ENCODE data around the gene CHRD.
"Not testable (repeated sequence)": the region's sequence is repeated elsewhere in the genome, so short reads cannot be mapped to it uniquely, and the experiment has no call there.

The CHRD gene

DNA sequence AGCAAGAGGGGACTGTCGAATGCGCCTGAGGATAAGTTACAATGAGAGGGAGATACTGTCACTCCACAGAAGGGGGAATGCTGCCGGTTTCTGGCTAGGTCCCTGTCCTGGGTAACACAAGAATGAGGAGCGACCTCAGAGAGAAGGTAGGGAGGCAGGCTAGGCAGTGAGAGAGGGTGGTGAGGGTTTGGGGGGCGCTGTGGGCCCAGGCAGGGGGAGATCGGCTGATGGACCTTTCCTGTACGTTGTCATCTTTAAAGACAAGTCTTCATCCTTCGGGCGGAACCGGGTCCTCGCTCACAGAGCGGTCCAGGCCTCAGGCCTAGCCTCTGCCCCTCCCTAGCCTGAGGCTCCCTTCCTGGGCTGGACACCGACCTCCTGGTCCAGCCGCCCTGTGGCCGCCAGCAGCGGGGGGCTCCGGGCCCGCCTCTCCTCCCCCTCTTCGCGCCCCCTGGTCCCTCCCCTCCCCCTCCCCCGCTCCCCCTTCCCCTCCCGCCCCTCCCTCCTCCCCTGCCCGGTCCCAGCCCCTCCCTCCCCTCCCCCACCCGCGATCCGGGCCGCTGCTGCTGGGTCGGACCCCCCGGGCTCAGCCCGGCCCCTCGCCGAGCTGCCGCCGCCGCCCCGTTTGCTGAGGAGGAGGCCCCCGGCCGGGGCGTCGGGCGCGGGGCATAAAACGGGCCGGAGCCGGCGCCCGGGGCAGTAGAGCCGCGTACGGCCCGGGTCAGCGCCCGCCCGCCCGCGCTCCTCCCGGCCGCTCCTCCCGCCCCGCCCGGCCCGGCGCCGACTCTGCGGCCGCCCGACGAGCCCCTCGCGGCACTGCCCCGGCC, at the start of gene CHRD:
TSS of gene CHRD (plus strand) at position 697 of the 827 bp plus-strand sequence. CDS start 265 bp downstream, outside the sequence.
- no peak for DNase-seq (ENCODE audit: extremely low spot score, insufficient read length, low read depth)
- no peak for FAIRE-seq

DNA sequence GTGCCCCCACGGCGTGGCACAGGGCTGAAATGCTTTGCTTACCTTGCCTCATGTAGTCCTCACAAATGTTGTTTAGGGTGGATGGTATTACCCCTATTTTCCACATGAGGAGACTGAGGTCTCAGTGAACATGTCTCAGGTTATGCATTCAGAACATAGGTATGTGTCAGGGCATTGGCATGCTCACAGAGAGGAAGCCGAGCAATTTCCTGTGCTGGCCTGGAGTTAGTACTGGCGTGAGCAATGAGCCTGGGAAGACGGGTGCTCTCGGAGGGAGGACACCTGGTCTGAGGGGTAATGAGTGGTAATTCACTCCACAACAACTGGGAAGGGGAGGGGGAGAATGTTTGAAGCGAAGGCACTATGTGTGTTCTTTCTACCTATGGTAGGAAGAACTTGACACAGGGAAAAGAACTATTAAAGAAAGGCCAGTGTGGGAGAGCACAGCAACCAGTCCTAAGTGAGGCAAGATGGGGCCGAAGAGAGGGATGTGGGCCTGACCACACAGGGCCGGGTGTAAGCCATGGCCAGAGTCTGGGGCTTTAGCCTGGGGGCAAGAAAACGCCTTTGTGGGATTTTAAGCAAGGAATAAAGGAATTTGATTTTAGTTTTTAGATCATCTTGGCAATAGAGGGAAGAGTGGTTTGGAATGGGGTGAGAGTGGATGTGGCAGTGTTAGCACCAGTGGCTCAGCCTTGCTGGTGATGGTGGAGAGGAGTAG, 47.3 kb upstream of the CHRD start:
- no peak for DNase-seq (ENCODE audit: extremely low spot score, insufficient read length, low read depth)
- FAIRE-seq, result no peak

DNA sequence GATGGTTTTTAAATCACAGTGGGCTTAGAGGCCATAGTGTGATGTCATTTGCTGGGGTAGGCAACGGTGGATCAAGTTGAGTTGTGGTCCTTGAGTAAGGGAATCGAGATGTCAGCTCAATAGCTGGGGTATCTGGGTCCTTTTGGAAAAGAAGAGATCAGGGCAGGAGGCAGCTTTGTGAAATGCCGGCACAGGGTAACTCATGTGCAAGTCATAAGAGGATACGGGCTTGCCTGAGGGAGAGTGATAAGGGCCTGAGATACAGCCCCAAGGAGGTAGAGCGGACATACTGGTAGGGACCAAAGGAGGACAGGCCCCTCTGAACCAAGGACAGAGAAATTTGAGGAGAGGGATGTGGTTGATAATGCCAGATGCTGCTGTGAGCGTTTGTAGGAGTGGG, 46.7 kb upstream of the CHRD start:
- DNase-seq (ENCODE audit: extremely low spot score, insufficient read length, low read depth) (no peak), FAIRE-seq (no peak)

DNA sequence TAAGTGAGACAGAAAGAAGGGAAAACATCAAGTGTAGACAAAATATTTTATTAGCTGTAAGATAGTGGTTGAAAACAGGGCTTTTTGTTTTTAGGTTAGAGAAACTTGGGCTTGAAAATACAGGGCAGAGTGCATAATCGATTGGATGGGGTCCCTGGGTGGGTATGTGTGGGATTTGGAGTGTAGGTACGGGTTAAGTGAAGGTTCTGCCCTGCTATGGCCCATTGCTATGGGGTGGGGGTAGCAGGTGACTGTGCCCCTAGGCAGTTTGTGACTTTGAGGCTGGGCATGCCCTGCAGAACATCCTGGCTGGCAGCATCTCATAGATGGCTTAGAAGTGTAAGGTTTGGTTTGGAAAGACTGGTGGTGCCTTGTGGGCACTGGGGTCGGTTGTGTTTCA, 46.2 kb upstream of the CHRD start:
- no peak for FAIRE-seq

DNA sequence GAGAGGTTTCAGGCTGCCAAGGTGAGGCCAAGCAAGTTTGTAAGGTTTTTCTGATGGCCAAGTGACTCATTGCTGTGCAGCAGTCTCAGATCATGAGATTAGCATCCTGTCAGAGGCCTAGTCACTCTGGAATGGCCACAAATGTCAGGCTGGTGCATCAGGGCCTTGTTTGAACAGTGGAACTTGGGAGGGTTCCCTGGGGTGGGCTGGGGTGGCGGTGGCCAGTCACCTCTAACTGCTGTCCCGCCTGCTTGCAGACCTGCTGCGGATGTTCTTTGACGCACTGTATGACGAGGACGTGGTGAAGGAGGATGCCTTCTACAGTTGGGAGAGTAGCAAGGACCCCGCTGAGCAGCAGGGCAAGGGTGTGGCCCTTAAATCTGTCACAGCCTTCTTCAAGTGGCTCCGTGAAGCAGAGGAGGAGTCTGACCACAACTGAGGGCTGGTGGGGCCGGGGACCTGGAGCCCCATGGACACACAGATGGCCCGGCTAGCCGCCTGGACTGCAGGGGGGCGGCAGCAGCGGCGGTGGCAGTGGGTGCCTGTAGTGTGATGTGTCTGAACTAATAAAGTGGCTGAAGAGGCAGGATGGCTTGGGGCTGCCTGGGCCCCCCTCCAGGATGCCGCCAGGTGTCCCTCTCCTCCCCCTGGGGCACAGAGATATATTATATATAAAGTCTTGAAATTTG, 45.2 kb upstream of the CHRD start:
- DNase-seq (ENCODE audit: extremely low spot score, insufficient read length, low read depth) (no peak), FAIRE-seq (no peak)

More for the DNA sequence above, 46.2 kb upstream of the CHRD start:
- no peak for DNase-seq (ENCODE audit: extremely low spot score, insufficient read length, low read depth)

DNA sequence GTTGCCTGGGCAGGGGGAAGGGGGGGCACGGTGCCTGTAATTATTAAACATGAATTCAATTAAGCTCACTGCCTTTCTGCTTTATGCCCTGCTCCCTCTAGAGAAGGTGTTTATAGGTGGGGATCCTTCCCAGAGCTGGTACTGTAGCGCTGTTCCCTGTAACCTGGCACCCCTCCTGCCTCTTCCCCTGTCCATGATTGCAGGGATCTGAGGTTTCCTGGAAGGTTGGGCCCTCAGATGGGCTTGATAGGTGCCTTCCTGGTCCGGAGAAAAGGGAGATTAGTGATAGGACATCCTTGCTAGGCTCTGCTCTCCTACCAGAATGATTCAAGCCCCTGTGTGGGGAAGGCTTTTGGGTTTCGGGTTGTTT, 44.6 kb upstream of the CHRD start:
- FAIRE-seq, result no peak
- no peak for DNase-seq (ENCODE audit: extremely low spot score, insufficient read length, low read depth)

DNA sequence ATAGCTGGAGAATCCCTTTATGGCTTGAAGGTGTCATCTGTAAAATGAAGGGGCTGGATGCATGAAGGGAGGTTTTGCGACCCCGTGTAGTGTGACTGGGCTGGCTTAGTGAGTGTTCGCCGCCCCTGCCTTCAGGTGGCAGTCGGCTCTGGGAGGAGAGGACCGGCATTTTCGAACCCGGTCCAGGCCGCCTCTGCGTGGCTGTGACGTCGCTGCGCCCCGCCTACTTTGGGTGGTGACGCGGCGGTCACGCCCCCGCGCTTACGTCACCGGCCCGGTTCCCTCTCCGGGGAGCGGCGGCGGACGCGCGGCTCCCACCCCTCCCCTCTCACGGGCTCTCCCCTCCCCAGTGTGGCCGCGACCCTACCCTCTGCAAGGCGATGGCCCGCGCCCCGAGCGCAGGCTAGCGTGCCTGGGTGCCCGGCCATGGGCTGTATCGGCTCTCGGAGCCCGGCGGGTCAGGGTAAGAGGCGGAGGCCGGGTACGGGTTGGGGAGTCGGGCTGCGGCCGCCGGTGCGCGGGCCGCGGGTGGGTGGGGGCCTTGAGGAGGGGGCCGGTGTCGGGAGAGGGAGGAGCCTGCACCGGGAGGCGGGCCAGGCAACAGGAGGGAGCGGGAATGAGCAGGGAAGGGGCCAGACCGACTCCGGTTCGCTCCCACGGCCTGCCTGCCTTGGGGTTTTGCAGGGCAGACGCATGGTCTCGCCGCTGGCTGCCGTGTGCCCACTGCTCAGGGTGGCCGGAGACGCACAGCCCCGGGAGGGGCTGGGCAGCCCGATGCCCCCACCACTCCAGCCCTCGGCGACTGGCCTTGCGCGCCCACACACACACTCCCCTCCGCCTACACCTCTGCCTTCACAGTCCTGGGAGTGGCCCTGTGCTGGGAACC, 44.0 kb upstream of the CHRD start:
- peak; percentile 76 for DNase-seq (ENCODE audit: extremely low spot score, insufficient read length, low read depth)
- FAIRE-seq, result peak; percentile 69

DNA sequence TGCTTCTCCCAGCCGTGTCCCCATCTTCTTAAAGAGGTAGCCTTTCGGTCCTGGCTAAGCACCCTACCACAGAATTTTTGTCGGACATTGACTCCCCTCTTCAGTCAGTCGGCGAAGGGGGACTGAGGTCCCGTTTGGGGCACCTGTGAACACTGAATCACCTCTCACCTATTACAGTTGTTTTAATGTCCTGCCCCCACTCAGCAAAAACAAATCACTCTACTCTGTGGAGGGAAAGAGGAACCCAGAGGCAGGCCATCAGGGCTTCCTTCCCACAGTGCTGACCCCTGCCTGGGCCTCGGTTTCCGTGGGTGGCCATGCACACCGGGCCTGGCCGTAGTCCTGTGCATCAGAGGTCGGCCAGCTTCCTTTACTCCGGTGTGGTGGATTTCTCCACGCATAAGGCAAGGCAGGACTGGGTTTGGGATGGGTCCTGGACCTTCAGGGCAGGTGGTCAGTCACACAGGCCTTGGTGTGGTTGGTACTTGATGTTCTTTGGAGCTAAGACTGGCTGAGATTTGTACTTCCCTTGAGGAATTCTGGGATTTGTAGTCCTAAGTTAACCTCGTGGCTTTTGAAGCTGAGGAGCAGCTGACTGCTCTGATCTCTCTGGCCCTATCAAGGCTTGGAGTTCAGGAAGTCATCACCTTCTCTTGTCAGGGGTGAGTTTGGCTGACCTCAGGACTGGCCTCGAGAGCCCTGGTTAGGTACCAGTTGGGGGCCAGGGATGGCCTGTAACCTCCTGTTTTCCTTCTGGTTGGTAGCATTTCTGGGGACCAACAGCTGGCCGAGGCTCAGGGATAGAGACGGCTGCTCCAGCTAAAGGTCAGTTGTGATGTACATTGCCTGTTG, 43.1 kb upstream of the CHRD start:
- DNase-seq (ENCODE audit: extremely low spot score, insufficient read length, low read depth) (no peak), FAIRE-seq (no peak)

DNA sequence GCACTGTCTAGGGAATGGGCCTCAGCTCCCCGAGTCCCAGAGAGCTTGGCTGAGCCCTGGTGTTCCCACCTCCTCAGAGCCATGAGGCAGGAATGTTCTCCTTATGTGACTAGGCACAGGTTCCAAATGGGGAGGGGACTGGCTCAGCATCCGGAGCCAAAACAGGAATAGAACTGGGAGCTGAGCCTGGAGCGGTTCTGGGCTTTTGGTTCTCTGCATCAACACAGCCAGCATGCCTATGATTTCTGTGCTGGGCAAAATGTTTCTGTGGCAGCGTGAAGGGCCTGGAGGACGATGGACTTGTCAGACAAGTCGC, 42.5 kb upstream of the CHRD start, which contains the start of gene FAM131A:
TSS of gene FAM131A (plus strand) at position 202 of the 316 bp plus-strand sequence. CDS start at position 233, 31 bp downstream.
- DNase-seq (ENCODE audit: extremely low spot score, insufficient read length, low read depth), result no peak
- no peak for FAIRE-seq

DNA sequence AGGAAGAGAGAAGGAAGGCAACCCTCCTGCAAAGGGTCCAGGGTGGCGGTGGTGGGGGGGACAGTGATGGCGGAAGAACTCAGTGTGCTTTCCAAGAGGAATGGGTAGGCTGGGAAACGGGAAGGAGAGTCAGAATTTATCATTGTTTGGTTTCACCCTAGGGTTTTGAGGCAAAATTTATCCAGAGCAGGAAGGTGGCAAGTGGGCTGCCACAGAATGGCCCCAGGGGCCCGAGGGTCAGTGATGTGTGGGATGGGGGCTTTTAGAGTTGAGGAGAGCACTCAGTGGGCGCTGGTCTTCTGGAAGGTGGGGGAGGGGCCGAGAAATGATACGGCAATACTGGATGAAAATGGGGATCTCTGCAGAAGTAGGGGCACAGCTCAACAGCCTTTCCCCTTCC, 41.9 kb upstream of the CHRD start:
- FAIRE-seq, result no peak

DNA sequence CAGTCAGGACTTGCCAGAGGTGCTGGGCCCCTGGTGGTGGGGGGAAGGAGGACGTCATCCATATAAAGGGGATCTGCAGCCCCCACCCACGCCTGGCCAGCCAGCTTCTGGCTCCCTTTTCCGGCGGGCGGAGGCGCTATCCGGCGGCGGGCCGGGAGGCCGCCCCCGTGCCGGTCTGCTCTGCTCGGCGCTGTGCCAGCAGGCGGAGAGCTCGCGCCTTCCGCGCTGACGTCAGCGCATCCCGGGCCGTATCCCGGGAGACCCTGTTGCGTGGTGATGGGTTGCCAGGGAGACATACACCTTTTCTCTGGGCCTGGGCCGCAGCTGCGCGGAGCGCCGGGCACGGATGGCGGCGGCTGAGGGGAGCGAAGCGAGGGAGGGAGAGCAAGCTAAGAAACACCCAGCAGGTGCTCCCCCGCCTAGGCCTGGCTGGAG, 41.3 kb upstream of the CHRD start:
- FAIRE-seq (no peak), DNase-seq (ENCODE audit: extremely low spot score, insufficient read length, low read depth) (no peak)

More for the DNA sequence above, 41.9 kb upstream of the CHRD start:
- no peak for DNase-seq (ENCODE audit: extremely low spot score, insufficient read length, low read depth)

DNA sequence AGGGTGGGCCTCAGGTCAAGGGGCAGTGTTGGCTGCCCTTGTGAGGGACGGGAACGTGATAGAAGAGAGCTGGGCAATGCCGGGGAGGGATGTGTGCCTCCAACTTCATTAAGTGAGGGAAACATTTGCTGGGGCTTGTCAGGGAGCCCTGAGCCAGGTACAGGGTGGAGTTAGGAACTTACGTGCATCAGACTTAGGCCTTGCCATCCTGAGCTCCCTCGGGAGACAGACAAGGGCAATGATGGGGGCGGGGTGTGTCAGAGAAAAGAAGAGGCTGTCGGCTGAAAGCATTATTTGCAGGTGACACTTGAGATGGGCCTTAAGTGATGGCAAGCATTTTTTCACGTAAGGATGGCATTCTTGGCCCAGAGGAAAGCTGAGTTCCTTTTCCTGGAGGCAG, 40.9 kb upstream of the CHRD start:
- DNase-seq (ENCODE audit: extremely low spot score, insufficient read length, low read depth) (no peak), FAIRE-seq (no peak)

DNA sequence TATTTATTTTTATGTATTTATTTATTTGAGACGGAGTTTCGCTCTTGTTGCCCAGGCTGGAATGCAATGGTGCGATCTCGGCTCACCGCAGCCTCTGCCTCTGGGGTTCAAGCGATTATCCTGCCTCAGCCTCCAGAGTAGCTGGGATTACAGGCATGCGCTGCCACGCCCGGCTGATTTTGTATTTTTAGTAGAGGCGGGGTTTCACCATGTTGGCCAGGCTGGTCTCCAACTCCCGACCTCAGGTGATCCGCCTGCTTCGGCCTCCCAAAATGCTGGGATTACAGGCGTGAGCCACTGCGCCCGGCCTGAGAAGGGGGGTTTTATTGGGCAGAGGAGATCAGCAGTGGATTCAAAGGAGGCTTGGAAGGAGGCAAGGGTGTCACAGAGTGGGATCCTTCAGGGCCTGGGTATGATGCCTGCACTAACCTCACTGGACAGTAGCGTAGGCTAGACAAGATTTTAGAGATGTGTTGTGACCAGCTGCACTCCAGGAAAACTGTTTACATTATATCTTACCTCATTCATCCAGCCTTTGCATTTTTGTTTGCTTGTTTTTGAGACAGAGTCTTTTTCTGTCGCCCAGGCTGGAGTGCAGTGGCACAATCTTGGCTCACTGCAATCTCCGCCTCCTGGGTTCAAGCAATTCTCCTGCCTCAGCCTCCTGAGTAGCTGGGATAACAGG, 40.3 kb upstream of the CHRD start:
- not testable (repeated sequence) for DNase-seq (ENCODE audit: extremely low spot score, insufficient read length, low read depth); FAIRE-seq

DNA sequence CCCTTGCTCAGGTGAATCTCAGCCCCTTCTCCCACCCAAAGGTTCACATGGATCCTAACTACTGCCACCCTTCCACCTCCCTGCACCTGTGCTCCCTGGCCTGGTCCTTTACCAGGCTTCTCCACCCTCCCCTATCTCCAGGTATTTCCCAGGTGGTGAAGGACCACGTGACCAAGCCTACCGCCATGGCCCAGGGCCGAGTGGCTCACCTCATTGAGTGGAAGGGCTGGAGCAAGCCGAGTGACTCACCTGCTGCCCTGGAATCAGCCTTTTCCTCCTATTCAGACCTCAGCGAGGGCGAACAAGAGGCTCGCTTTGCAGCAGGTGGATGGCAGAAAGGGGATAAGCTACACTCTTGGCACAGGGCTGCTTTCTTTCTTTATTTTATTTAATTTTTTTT, 37.9 kb upstream of the CHRD start:
- DNase-seq (ENCODE audit: extremely low spot score, insufficient read length, low read depth) (no peak), FAIRE-seq (no peak)

DNA sequence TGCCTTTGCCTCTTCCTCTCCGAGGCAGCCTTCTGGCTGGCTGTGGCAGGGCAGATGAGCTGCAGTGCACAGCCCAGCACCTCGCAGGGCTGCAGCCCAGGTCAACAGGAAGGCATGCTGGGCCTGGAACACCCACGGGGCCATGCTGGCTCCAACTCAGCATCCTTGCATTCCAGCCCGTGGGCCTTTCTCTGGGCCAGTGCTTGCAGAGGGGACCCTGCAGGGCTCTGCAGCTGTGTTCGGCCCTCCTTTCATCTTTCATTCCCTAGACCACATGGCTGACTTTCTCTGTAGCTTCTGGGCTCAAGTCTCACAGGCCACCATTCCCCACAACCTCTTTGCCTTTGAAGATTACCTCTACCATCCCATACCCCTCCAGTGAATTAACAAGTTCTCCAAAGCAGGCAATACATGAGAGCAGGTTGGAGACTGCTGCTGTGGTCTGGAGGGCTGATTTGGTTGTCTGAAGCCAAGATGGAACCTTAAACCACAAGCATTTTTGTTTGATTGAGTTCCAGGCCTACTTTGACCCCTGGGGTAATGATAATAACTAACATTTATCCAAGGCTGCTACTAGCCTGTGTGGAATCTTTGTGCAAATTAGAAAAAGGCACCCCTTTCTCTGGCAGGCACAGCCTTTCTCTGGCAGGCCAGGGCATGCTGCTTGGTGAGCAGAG, 36.5 kb upstream of the CHRD start:
- FAIRE-seq (no peak), DNase-seq (ENCODE audit: extremely low spot score, insufficient read length, low read depth) (no peak)

DNA sequence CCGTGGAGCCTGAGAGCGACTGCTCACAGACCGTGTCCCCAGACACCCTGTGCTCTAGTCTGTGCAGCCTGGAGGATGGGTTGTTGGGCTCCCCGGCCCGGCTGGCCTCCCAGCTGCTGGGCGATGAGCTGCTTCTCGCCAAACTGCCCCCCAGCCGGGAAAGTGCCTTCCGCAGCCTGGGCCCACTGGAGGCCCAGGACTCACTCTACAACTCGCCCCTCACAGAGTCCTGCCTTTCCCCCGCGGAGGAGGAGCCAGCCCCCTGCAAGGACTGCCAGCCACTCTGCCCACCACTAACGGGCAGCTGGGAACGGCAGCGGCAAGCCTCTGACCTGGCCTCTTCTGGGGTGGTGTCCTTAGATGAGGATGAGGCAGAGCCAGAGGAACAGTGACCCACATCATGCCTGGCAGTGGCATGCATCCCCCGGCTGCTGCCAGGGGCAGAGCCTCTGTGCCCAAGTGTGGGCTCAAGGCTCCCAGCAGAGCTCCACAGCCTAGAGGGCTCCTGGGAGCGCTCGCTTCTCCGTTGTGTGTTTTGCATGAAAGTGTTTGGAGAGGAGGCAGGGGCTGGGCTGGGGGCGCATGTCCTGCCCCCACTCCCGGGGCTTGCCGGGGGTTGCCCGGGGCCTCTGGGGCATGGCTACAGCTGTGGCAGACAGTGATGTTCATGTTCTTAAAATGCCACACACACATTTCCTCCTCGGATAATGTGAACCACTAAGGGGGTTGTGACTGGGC, 35.1 kb upstream of the CHRD start:
- no peak for FAIRE-seq
- no peak for DNase-seq (ENCODE audit: extremely low spot score, insufficient read length, low read depth)

Data from GM18507 (cell line).